ENCODE results near the gene DMPK.

Gene DMPK

GRCh38 chr19:45781214-45782161 is 802 bp downstream of the DMPK start:
- H3K14ac ChIP-seq (ENCODE audit: low read length in 2 of 2) = peak overlapping the region in 1 of 2 experiments; percentile 61
- peak overlapping the region; percentile 94 for H2BK120ac ChIP-seq (ENCODE audit: low read depth, low read length)
- peak overlapping the region; percentile 75 to 76 for H3K4ac ChIP-seq (ENCODE audit: low read depth in 1 of 2, low read length in 2 of 2)
- H3K9ac ChIP-seq (ENCODE audit: low read length) = peak overlapping the region; percentile 83
- H3K79me1 ChIP-seq (replicated peaks; ENCODE audit: low read length, poor library complexity, severe bottlenecking) = peaks cover 51% of the 10 kb centered on the region
- no peak overlapping the region for H2BK5ac ChIP-seq (ENCODE audit: low read depth, low read length, poor library complexity, severe bottlenecking)
- peak overlapping the region in 1 of 2 experiments; percentile 11 for H3K23ac ChIP-seq (ENCODE audit: low read length in 2 of 2)
- no peaks in the 10 kb centered on the region for H3K9me3 ChIP-seq (ENCODE audit: control insufficient read depth, low read length)
- peak overlapping the region; percentile 52 to 84 for H3K18ac ChIP-seq (ENCODE audit: low read depth in 1 of 2, low read length in 2 of 2)
- peak overlapping the region; percentile 59 to 88 for H3K4me3 ChIP-seq (ENCODE audit: insufficient read depth in 1 of 2, low read depth in 1 of 2, low read length in 2 of 2)
- peaks cover 47 to 64% of the 10 kb centered on the region in 2 experiments for H3K36me3 ChIP-seq (ENCODE audit: control insufficient read depth in 1 of 2, insufficient read depth in 2 of 2, low read depth in 1 of 2, low read length in 2 of 2)
- H2BK12ac ChIP-seq (ENCODE audit: low read length in 2 of 2) = peak overlapping the region; percentile 22 to 45
- H3K4me1 ChIP-seq (ENCODE audit: control insufficient read depth, insufficient read depth, low read depth, low read length) = peaks cover 50% of the 10 kb centered on the region
- H2AK5ac ChIP-seq (ENCODE audit: low read length, severe bottlenecking) = peak overlapping the region; percentile 14
- H4K91ac ChIP-seq (ENCODE audit: low read length) = peak overlapping the region; percentile 66
- H4K8ac ChIP-seq (ENCODE audit: low read length) = no peak overlapping the region
- H3K27ac ChIP-seq (ENCODE audit: low read length, poor library complexity, severe bottlenecking) = peak overlapping the region; percentile 46
- no peak for DNase-seq
- H2BK15ac ChIP-seq (ENCODE audit: low read depth, poor library complexity, severe bottlenecking) = peak overlapping the region; percentile 64
- peak overlapping the region; percentile 71 for H3K4me2 ChIP-seq (ENCODE audit: low read length, poor library complexity, severe bottlenecking)
- WGBS = 81% methylated on average over 17 of the region's 17 CpGs
- no peak overlapping the region for H2AFZ ChIP-seq (ENCODE audit: low read depth, low read length)
- no peaks in the 10 kb centered on the region for H3K27me3 ChIP-seq (ENCODE audit: control insufficient read depth in 1 of 2, insufficient read depth in 1 of 2, low read length in 2 of 2)

- Histone ChIP-seq H3K4ac (ENCODE audit: low read depth in 1 of 2, low read length in 2 of 2) (peak overlapping the region; percentile 33 to 76), H2AK5ac (ENCODE audit: low read length, severe bottlenecking) (peak overlapping the region; percentile 40), H4K8ac (ENCODE audit: low read length) (peak overlapping the region; percentile 23), H2BK5ac (ENCODE audit: low read depth, low read length, poor library complexity, severe bottlenecking) (no peak overlapping the region), H3K14ac (ENCODE audit: low read length in 2 of 2) (no peak overlapping the region), H3K36me3 (ENCODE audit: control insufficient read depth in 1 of 2, insufficient read depth in 2 of 2, low read depth in 1 of 2, low read length in 2 of 2) (peaks cover 42 to 58% of the 10 kb centered on the region in 2 experiments), H4K91ac (ENCODE audit: low read length) (peak overlapping the region; percentile 66), H3K23ac (ENCODE audit: low read length in 2 of 2) (no peak overlapping the region), H2BK120ac (ENCODE audit: low read depth, low read length) (peak overlapping the region; percentile 22), H3K4me2 (ENCODE audit: low read length, poor library complexity, severe bottlenecking) (peak overlapping the region; percentile 71), H3K79me1 (replicated peaks; ENCODE audit: low read length, poor library complexity, severe bottlenecking) (peaks cover 45% of the 10 kb centered on the region), H3K27me3 (ENCODE audit: control insufficient read depth in 1 of 2, insufficient read depth in 1 of 2, low read length in 2 of 2) (no peaks in the 10 kb centered on the region), H3K9me3 (ENCODE audit: control insufficient read depth, low read length) (no peaks in the 10 kb centered on the region), H3K4me1 (ENCODE audit: control insufficient read depth, insufficient read depth, low read depth, low read length) (peaks cover 50% of the 10 kb centered on the region), H3K18ac (ENCODE audit: low read depth in 1 of 2, low read length in 2 of 2) (peak overlapping the region in 1 of 2 experiments; percentile 31), H3K9ac (ENCODE audit: low read length) (peak overlapping the region; percentile 83), H2BK15ac (ENCODE audit: low read depth, poor library complexity, severe bottlenecking) (peak overlapping the region; percentile 68), H2BK12ac (ENCODE audit: low read length in 2 of 2) (peak overlapping the region; percentile 45 to 84), H2AFZ (ENCODE audit: low read depth, low read length) (no peak overlapping the region), H3K4me3 (ENCODE audit: insufficient read depth in 1 of 2, low read depth in 1 of 2, low read length in 2 of 2) (peak overlapping the region; percentile 31 to 88), H3K27ac (ENCODE audit: low read length, poor library complexity, severe bottlenecking) (no peak overlapping the region)
- 40% methylated on average over 6 of the region's 13 CpGs for WGBS
- no peak for DNase-seq
These were observed 1.7 kb downstream of the DMPK start for GRCh38 chr19:45780448-45781213.

- H3K4ac ChIP-seq (ENCODE audit: low read depth in 1 of 2, low read length in 2 of 2) = peak overlapping the region in 1 of 2 experiments; percentile 9
- H3K23ac ChIP-seq (ENCODE audit: low read length in 2 of 2) = no peak overlapping the region
- H2BK120ac ChIP-seq (ENCODE audit: low read depth, low read length) = no peak overlapping the region
- H3K9me3 ChIP-seq (ENCODE audit: control insufficient read depth, low read length) = no peaks in the 10 kb centered on the region
- H3K4me2 ChIP-seq (ENCODE audit: low read length, poor library complexity, severe bottlenecking) = no peak overlapping the region
- H3K14ac ChIP-seq (ENCODE audit: low read length in 2 of 2) = peak overlapping the region in 1 of 2 experiments; percentile 18
- no peaks in the 10 kb centered on the region for H3K27me3 ChIP-seq (ENCODE audit: control insufficient read depth in 1 of 2, insufficient read depth in 1 of 2, low read length in 2 of 2)
- H4K91ac ChIP-seq (ENCODE audit: low read length) = no peak overlapping the region
- no peak overlapping the region for H2BK12ac ChIP-seq (ENCODE audit: low read length in 2 of 2)
- no peak overlapping the region for H2AFZ ChIP-seq (ENCODE audit: low read depth, low read length)
- H3K4me3 ChIP-seq (ENCODE audit: insufficient read depth in 1 of 2, low read depth in 1 of 2, low read length in 2 of 2) = peak overlapping the region in 1 of 2 experiments; percentile 88
- no peak overlapping the region for H4K8ac ChIP-seq (ENCODE audit: low read length)
- WGBS = 80% methylated on average over 4 of the region's 4 CpGs
- no peak overlapping the region for H2BK5ac ChIP-seq (ENCODE audit: low read depth, low read length, poor library complexity, severe bottlenecking)
- no peak for DNase-seq
- peak overlapping the region; percentile 68 for H2BK15ac ChIP-seq (ENCODE audit: low read depth, poor library complexity, severe bottlenecking)
- H3K4me1 ChIP-seq (ENCODE audit: control insufficient read depth, insufficient read depth, low read depth, low read length) = peaks cover 48% of the 10 kb centered on the region
- no peak overlapping the region for H3K18ac ChIP-seq (ENCODE audit: low read depth in 1 of 2, low read length in 2 of 2)
- no peak overlapping the region for H3K27ac ChIP-seq (ENCODE audit: low read length, poor library complexity, severe bottlenecking)
- peak overlapping the region; percentile 83 for H3K9ac ChIP-seq (ENCODE audit: low read length)
- H3K79me1 ChIP-seq (replicated peaks; ENCODE audit: low read length, poor library complexity, severe bottlenecking) = peaks cover 40% of the 10 kb centered on the region
- peaks cover 41 to 53% of the 10 kb centered on the region in 2 experiments for H3K36me3 ChIP-seq (ENCODE audit: control insufficient read depth in 1 of 2, insufficient read depth in 2 of 2, low read depth in 1 of 2, low read length in 2 of 2)
- H2AK5ac ChIP-seq (ENCODE audit: low read length, severe bottlenecking) = peak overlapping the region; percentile 35
These were observed 2.2 kb downstream of the DMPK start for GRCh38 chr19:45780146-45780447.

All from mesenchymal stem cell (in vitro differentiated cells and primary cell).